ENCODE data around the gene CPNE2. TPM values are rescaled to one million over a fixed set of nuclear protein-coding genes. Genes with fewer than 3 reads are reported as not detected.

CPNE2 gene
- total RNA-seq, 4 donors from 2014 or later = 18.0 to 38.7 (median 27.8) TPM

GRCh38 chr16:57125376-57125775 is 33.0 kb downstream of the CPNE2 start:
- no peak overlapping the region for H3K4me3 ChIP-seq
- H3K4me1 ChIP-seq = no peaks in the 10 kb centered on the region
- H3K27me3 ChIP-seq = no peaks in the 10 kb centered on the region
- no peak for TF ChIP-seq CTCF (IDR thresholded peaks at IDR 0.05)
- WGBS, 2 donors (ENCODE audit: low coverage in 1 of 2) = 84% methylated on average over 4 of the region's 4 CpGs; no CpG with 5 or more reads in 1 of the 2 donors
- no peak for ATAC-seq
- peaks cover 0 to 78% of the 10 kb centered on the region in 2 donors for H3K36me3 ChIP-seq
- H3K27ac ChIP-seq = no peak overlapping the region
- H3K9me3 ChIP-seq = no peaks in the 10 kb centered on the region

DNA sequence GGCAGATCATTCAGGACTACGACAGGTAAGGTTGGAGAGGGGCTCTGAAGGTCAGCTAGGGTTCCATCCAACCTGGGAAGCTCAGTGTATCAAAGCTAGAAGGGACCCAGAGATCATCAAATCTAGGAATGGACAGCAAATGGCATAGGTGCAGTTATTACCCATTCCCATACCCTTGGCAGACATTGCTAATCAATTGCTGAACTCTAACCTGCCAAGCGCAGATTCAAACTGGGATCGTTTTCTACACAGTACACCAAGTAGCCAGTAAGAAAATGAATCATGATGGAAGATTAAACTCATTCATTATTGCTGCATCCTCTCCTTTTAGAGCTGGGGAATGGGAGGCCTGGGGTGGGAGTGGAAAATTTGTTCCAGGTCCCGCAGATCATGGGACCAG is 33.6 kb downstream of the CPNE2 start:
- Histone ChIP-seq H3K9me3 (no peaks in the 10 kb centered on the region), H3K4me3 (no peak overlapping the region), H3K36me3 (peaks cover 0 to 72% of the 10 kb centered on the region in 2 donors), H3K27me3 (no peaks in the 10 kb centered on the region), H3K27ac (no peak overlapping the region), H3K4me1 (no peaks in the 10 kb centered on the region)
- no peak for ATAC-seq
- TF ChIP-seq POLR2A (IDR thresholded peaks at IDR 0.05) = no peak
- no peak for TF ChIP-seq EP300 (IDR thresholded peaks at IDR 0.05)
- no peak for TF ChIP-seq POLR2AphosphoS5 (IDR thresholded peaks at IDR 0.05)
- TF ChIP-seq CTCF (IDR thresholded peaks at IDR 0.05) = no peak
- 94 to 100% methylated on average over 2 to 3 of the region's 4 CpGs for WGBS, 2 donors (ENCODE audit: low coverage in 1 of 2)

- TF ChIP-seq EP300 (IDR thresholded peaks at IDR 0.05) (no peak), POLR2AphosphoS5 (IDR thresholded peaks at IDR 0.05) (no peak), POLR2A (IDR thresholded peaks at IDR 0.05) (no peak), CTCF (IDR thresholded peaks at IDR 0.05) (no peak)
- H3K9me3 ChIP-seq = no peaks in the 10 kb centered on the region
- no peak for ATAC-seq
- H3K27ac ChIP-seq = no peak overlapping the region
- WGBS, 2 donors (ENCODE audit: low coverage in 1 of 2) = 100% methylated on average over 1 of the region's 4 CpGs; no CpG with 5 or more reads in 1 of the 2 donors
- no peaks in the 10 kb centered on the region for H3K4me1 ChIP-seq
- no peaks in the 10 kb centered on the region for H3K27me3 ChIP-seq
- no peak overlapping the region for H3K4me3 ChIP-seq
- peaks cover 0 to 69% of the 10 kb centered on the region in 2 donors for H3K36me3 ChIP-seq
Observed at GRCh38 chr16:57126411-57126810, 34.0 kb downstream of the CPNE2 start.

- ATAC-seq = no peak
- H3K27ac ChIP-seq = no peak overlapping the region
- H3K4me3 ChIP-seq = no peak overlapping the region
- no peaks in the 10 kb centered on the region for H3K27me3 ChIP-seq
- WGBS, 2 donors (ENCODE audit: low coverage in 1 of 2) = 90 to 100% methylated on average over 2 to 3 of the region's 5 CpGs
- no peak for TF ChIP-seq POLR2A (IDR thresholded peaks at IDR 0.05)
- TF ChIP-seq POLR2AphosphoS5 (IDR thresholded peaks at IDR 0.05) = no peak
- no peak for TF ChIP-seq EP300 (IDR thresholded peaks at IDR 0.05)
- no peak for TF ChIP-seq CTCF (IDR thresholded peaks at IDR 0.05)
- no peaks in the 10 kb centered on the region for H3K9me3 ChIP-seq
- peaks cover 0 to 65% of the 10 kb centered on the region in 2 donors for H3K36me3 ChIP-seq
- no peaks in the 10 kb centered on the region for H3K4me1 ChIP-seq
Observed at GRCh38 chr16:57127037-57127763, 34.8 kb downstream of the CPNE2 start.

- Histone ChIP-seq H3K36me3 (peaks cover 0 to 63% of the 10 kb centered on the region in 2 donors), H3K4me1 (no peaks in the 10 kb centered on the region), H3K27ac (no peak overlapping the region), H3K4me3 (no peak overlapping the region), H3K9me3 (no peaks in the 10 kb centered on the region), H3K27me3 (no peaks in the 10 kb centered on the region)
- ATAC-seq = no peak
- TF ChIP-seq POLR2A (IDR thresholded peaks at IDR 0.05) (no peak), POLR2AphosphoS5 (IDR thresholded peaks at IDR 0.05) (no peak), CTCF (IDR thresholded peaks at IDR 0.05) (no peak), EP300 (IDR thresholded peaks at IDR 0.05) (no peak)
- 96 to 97% methylated on average over 5 to 6 of the region's 7 CpGs for WGBS, 2 donors (ENCODE audit: low coverage in 1 of 2)
Observed at GRCh38 chr16:57127836-57128235, 35.5 kb downstream of the CPNE2 start.
